Measurements from ENCODE around the gene BCAR1. TPM values are rescaled to one million over a fixed set of nuclear protein-coding genes. Genes with fewer than 3 reads are reported as not detected.
A peak's percentile ranks its signal among the peaks of the same experiment; 100 is the strongest.
"Not testable (repeated sequence)": the region's sequence is repeated elsewhere in the genome, so short reads cannot be mapped to it uniquely, and the experiment has no call there.

The BCAR1 gene
- polyA plus RNA-seq, 2 of the 4 experiments (the other 2 are of a cell fraction): 10.2 to 35.8 TPM

DNA sequence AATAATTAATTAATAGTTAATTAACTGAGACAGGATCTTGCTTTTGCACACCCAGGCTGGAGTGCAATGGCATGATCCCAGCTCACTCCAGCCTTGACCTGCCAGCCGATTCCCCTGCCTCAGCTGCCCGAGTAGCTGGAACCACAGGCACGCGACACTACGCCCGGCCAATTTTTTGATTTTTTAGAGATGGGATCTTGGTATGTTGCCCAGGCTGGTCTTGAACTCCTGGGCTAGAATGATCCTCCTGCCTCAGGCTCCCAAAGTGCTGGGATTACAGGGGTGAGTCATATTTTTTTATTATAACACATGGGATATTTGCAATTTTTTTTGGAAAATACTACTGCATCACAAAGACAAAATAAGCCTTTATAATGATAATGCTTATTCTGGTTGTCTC is 30.4 kb upstream of the BCAR1 start:
- no peaks in the 10 kb centered on the region for H3K4me1 ChIP-seq
- POLR2A ChIA-PET: no interaction called here
- TF ChIP-seq HOXB5 (CRISPR knock-in tag; IDR thresholded peaks at IDR 0.05): no peak
- TF ChIP-seq, protein P1, sequence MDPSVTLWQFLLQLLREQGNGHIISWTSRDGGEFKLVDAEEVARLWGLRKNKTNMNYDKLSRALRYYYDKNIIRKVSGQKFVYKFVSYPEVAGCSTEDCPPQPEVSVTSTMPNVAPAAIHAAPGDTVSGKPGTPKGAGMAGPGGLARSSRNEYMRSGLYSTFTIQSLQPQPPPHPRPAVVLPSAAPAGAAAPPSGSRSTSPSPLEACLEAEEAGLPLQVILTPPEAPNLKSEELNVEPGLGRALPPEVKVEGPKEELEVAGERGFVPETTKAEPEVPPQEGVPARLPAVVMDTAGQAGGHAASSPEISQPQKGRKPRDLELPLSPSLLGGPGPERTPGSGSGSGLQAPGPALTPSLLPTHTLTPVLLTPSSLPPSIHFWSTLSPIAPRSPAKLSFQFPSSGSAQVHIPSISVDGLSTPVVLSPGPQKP (IDR thresholded peaks at IDR 0.05; ENCODE audit: low read depth, low read length): no peak
- no peak for TF ChIP-seq ZSCAN20 (CRISPR knock-in tag; IDR thresholded peaks at IDR 0.05)
- TF ChIP-seq CBX2 (IDR thresholded peaks at IDR 0.05; ENCODE audit: borderline replicate concordance, low read depth): no peak
- no peak for TF ChIP-seq PHF8 (IDR thresholded peaks at IDR 0.05; ENCODE audit: borderline replicate concordance, low read depth)
- TF ChIP-seq KDM1A (IDR thresholded peaks at IDR 0.05; ENCODE audit: low read depth): no peak
- no peak for TF ChIP-seq FOSL2 (IDR thresholded peaks at IDR 0.05)
- no peak for TF ChIP-seq FOSL2 (CRISPR knock-in tag; IDR thresholded peaks at IDR 0.05)
- TF ChIP-seq CBX8 (IDR thresholded peaks at IDR 0.05): no peak
- no peak for TF ChIP-seq ZNF302 (CRISPR knock-in tag; IDR thresholded peaks at IDR 0.05)
- no peak overlapping the region for H3K27ac ChIP-seq
- over 99% methylated on average over 6 of the region's 6 CpGs for WGBS (ENCODE audit: missing lambda C conversion rate)
- no peak overlapping the region for H3K4me2 ChIP-seq
- H3K4me3 ChIP-seq: no peak overlapping the region
- DNase-seq (ENCODE audit: low read depth in 1 of 2, low spot score in 1 of 2) (no peak), ATAC-seq (no peak), FAIRE-seq (no peak)
- CTCF ChIA-PET: interaction anchor here (1.1 to 3.1 kb wide), 7 partner anchors 10 to 120 kb away, joined by 3 to 11 read pairs (median 5); no protein-coding TSS in a partner anchor
- no peaks in the 10 kb centered on the region for H3K9me3 ChIP-seq

DNA sequence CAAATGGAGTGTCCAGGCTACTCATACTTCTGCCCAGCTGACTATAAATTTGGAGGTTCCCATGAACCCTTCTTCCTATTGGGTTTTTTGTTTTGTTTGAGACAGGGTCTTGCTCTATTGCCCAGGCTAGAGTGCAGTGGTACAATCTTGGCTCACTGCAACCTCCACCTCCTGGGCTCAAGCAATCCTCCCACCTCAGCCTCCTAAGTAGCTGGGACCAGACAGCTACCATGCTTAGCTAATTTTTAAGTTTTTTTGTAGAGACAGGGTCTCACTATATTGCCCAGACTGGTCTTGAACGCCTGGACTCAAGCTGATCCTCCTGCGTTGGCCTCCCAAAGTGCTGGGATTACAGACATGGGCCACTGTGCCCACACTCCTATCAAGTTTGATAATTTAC is 29.6 kb upstream of the BCAR1 start:
- FAIRE-seq; H3K4me2 ChIP-seq; ATAC-seq; POLR2A ChIA-PET; DNase-seq (ENCODE audit: low read depth in 1 of 2, low spot score in 1 of 2); H3K9me3 ChIP-seq; H3K4me1 ChIP-seq; H3K27ac ChIP-seq; H3K4me3 ChIP-seq: not testable (repeated sequence)
- CTCF ChIA-PET: interaction anchor here (1.0 to 2.9 kb wide), 6 partner anchors 13 to 121 kb away, joined by 3 to 11 read pairs (median 4); no protein-coding TSS in a partner anchor
- WGBS (ENCODE audit: missing lambda C conversion rate): 80% methylated on average over 2 of the region's 2 CpGs

DNA sequence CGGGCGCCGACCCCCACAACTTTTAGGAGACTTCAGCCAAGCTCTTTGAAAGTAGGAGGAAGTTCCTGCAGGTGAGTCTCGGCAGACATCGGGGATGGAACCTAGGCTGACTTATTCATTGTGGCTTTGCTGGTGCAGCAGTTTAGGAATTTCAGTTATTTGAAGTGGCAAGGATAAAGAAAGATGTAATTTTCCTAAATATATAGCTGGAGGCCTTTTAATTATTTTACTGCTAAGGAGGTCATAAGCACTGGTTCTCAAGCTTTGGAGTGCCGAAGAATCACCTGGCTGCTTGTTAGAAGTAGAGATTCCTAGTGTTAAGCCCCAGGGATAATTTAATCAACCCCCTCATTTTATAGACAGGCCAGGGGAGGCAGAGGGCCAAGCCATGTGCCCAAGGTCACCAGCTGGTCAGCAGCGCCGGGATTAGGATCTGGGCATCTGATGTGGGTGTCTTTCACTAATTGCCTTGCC is 28.9 kb upstream of the BCAR1 start:
- 79% methylated on average over 8 of the region's 8 CpGs for WGBS (ENCODE audit: missing lambda C conversion rate)
- H3K4me2 ChIP-seq: no peak overlapping the region
- DNase-seq (ENCODE audit: low read depth in 1 of 2, low spot score in 1 of 2) (no peak), FAIRE-seq (no peak), ATAC-seq (no peak)
- no peak overlapping the region for H3K4me3 ChIP-seq
- H3K4me1 ChIP-seq: no peaks in the 10 kb centered on the region
- TF ChIP-seq, protein P2, sequence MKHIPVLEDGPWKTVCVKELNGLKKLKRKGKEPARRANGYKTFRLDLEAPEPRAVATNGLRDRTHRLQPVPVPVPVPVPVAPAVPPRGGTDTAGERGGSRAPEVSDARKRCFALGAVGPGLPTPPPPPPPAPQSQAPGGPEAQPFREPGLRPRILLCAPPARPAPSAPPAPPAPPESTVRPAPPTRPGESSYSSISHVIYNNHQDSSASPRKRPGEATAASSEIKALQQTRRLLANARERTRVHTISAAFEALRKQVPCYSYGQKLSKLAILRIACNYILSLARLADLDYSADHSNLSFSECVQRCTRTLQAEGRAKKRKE (CRISPR knock-in tag; IDR thresholded peaks at IDR 0.05; ENCODE audit: low read depth): no peak
- TF ChIP-seq MYC (IDR thresholded peaks at IDR 0.05; ENCODE audit: borderline replicate concordance, low read length) (no peak), HDAC2 (IDR thresholded peaks at IDR 0.05) (no peak), KDM1A (IDR thresholded peaks at IDR 0.05; ENCODE audit: low read depth) (no peak), NFE2L2 (conservative IDR thresholded peaks at IDR 0.05; ENCODE audit: low read length) (no peak), RNF2 (IDR thresholded peaks at IDR 0.05; ENCODE audit: borderline replicate concordance, low read depth) (no peak)
- TF ChIP-seq, protein P3, sequence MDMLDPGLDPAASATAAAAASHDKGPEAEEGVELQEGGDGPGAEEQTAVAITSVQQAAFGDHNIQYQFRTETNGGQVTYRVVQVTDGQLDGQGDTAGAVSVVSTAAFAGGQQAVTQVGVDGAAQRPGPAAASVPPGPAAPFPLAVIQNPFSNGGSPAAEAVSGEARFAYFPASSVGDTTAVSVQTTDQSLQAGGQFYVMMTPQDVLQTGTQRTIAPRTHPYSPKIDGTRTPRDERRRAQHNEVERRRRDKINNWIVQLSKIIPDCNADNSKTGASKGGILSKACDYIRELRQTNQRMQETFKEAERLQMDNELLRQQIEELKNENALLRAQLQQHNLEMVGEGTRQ (IDR thresholded peaks at IDR 0.05): no peak
- no peak overlapping the region for H3K27ac ChIP-seq
- ChIA-PET POLR2A (no interaction called here), CTCF (interaction anchor here (0.9 to 2.9 kb wide), 6 partner anchors 12 to 81 kb away, joined by 3 to 11 read pairs (median 4); no protein-coding TSS in a partner anchor)
- no peaks in the 10 kb centered on the region for H3K9me3 ChIP-seq

DNA sequence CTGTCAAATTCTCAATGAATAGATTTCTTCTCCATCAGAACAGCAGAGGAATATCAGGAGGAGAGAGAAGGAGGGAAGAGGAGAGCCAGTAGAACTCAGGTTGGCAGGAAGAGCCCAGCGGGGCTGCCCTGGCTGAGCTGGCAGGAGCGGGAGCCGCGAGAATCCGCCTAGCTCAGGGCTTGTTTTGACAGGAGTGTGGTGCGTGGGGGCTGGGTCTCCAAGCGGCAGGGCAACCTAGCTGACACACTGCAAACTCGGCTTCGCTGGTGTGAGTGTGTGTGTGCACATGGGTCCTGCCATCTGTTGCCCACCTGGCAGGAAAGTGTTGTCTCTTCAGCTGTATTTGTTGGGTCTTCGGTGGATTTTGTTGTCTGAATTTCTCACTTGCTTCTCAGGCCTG is 27.9 kb upstream of the BCAR1 start:
- Histone ChIP-seq H3K27ac (no peak overlapping the region), H3K4me3 (no peak overlapping the region), H3K4me1 (no peaks in the 10 kb centered on the region), H3K4me2 (no peak overlapping the region), H3K9me3 (no peaks in the 10 kb centered on the region)
- ChIA-PET POLR2A (no interaction called here), CTCF (interaction anchor here (0.9 to 1.2 kb wide), 4 partner anchors 19 to 80 kb away, joined by 3 to 4 read pairs (median 4); no protein-coding TSS in a partner anchor)
- no peak for TF ChIP-seq ESRRA (IDR thresholded peaks at IDR 0.05; ENCODE audit: borderline replicate concordance, low read length)
- TF ChIP-seq, protein P4, sequence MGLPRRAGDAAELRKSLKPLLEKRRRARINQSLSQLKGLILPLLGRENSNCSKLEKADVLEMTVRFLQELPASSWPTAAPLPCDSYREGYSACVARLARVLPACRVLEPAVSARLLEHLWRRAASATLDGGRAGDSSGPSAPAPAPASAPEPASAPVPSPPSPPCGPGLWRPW (IDR thresholded peaks at IDR 0.05): no peak
- TF ChIP-seq FOXS1 (CRISPR knock-in tag; IDR thresholded peaks at IDR 0.05): no peak
- TF ChIP-seq, protein P2 (CRISPR knock-in tag; IDR thresholded peaks at IDR 0.05; ENCODE audit: low read depth): no peak
- TF ChIP-seq, protein P5, sequence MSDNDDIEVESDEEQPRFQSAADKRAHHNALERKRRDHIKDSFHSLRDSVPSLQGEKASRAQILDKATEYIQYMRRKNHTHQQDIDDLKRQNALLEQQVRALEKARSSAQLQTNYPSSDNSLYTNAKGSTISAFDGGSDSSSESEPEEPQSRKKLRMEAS (IDR thresholded peaks at IDR 0.05): no peak
- ATAC-seq (peak in 1 of 2 experiments; percentile 33; a peak in 1 of 6 replicates), FAIRE-seq (no peak), DNase-seq (ENCODE audit: low read depth in 1 of 2, low spot score in 1 of 2) (no peak)
- 89% methylated on average over 10 of the region's 10 CpGs for WGBS (ENCODE audit: missing lambda C conversion rate)
